Right renal pelvis (tissue), 4 donors: ENCODE measurements around the gene ARHGEF25. TPM values are rescaled to one million over a fixed set of nuclear protein-coding genes. Genes with fewer than 3 reads are reported as not detected.
"Not testable (repeated sequence)": the region's sequence is repeated elsewhere in the genome, so short reads cannot be mapped to it uniquely, and the experiment has no call there.

Experiments used
- DNase-seq, 4 donors: peaks; one replicate each; pipeline ENCODE4 v3.0.0-alpha.2; 2013; ENCODE audit warnings: low read depth in 4 of 4, low spot score in 3 of 4, missing footprints in 1 of 4
- polyA plus RNA-seq, 4 donors: library from polyadenylated mRNA; unstranded; fragments of 120-200 nt; gene quantifications; one replicate each; pipeline ENCODE4 v1.2.1, GENCODE V29; 2013; ENCODE audit not compliant: insufficient read length in 4 of 4

ARHGEF25 gene
- polyA plus RNA-seq, 4 donors, result 30.0 to 37.1 (median 32.9) TPM

DNA sequence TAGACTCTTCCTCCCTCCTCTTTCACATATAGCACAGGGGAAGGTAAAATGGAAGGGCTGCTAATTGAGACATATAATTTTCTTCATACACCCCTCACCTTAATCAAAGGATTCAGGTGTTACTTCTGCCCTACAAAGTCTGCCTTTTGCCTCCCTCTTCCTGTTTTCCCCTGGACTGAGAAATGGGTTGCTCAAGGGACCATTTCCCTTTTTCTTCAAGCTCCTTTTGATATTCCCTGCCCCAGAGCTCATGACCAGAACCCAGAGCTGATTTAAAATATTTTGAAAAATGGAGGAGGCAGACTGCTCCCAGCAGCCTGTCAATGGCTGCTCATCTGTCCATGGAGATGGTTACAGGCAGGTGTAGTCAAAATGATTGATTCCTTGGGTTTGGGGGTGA, 26.5 kb upstream of the ARHGEF25 start:
- DNase-seq, result no peak

DNA sequence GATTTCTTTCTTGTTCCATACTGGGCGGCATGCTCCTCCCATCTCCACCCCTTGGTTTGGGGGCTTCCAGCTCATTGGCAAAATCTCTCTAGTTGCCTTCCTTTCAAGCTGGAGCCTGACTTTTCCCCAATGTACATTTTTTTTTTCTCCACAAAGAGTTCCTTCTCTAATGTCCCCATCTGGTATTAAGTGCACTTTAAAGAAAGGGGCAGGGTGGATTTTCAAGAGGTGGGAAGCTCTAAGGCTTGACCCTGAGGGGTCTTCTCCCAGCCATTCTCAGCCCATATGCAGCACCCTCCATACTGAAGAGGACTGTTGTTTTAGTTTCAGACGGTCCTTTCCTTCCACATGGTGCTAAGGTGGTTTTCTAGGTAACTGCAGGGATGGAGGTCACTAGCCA, 26.1 kb upstream of the ARHGEF25 start:
- no peak for DNase-seq

DNA sequence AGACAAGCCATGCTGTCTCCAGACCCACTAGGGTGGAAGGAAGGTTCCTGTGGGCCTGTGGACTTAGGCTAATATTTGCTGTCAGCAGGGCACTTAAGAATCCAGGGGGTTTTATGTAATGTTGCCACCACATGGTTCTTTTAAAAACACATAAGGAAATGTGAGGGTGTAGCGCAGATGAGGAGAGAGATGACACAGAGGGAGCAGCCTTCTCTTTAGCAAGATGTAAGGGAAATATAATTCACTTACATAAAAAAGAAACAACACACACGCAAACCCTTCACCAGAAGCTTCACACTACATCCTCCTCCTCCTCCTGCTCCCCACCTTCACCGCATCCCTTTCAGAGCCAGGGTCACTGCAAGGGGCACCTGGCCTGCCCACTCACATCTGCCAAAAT, 25.1 kb upstream of the ARHGEF25 start:
- no peak for DNase-seq

DNA sequence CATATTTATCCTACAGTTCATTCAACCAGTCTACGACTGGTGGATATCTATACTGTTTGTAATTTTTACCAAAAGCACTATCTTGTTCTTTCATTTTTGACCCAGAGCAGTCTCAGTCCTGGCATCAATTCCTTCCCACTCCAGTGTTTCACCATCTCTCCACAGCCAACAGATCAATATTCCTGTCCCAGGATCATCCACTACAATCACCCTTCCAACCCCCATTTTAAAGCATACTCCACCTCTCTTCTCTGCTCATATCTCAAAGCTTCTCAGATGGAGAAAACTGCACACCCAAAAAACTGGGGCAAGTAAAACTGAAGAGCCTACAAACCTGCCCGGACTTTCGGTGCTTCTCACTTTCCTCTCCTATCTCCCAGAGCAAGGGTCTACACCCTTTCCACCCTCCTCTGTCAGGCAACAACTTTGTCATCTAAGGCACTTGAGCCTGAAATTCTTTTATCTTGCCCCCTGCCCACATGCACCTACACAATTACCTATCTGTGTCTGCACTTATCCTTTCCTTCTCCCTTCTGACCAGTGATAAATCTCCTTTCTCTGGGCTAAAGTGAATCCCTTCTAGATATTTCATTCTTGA, 24.3 kb upstream of the ARHGEF25 start:
- no peak for DNase-seq

DNA sequence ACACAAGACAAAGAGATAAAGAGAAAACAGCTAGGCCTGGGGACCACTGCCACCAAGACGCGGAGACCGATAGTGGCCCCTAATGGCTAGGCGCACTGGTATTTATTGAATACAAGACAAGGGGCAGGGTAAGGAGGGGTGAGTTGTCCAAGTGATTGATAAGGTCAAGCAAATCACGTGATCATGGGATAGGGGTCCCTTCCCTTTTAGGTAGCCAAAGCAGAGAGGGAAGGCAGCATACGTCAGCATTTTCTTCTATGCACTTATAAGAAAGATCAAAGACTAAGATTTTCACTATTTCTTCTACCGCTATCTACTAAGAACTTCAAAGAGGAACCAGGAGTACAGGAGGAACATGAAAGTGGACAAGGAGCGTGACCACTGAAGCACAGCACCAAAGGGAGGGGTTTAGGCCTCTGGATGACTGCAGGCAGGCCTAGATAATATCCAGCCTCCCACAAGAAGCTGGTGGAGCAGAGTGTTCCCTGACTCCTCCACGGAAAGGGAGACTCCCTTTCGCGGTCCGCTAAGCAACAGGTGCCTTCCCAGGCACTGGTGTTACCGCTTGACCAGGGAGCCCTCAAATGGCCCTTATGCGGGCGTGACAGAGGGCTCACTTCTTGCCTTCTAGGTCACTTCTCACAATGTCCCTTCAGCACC, 22.2 kb upstream of the ARHGEF25 start:
- DNase-seq, result not testable (repeated sequence)

DNA sequence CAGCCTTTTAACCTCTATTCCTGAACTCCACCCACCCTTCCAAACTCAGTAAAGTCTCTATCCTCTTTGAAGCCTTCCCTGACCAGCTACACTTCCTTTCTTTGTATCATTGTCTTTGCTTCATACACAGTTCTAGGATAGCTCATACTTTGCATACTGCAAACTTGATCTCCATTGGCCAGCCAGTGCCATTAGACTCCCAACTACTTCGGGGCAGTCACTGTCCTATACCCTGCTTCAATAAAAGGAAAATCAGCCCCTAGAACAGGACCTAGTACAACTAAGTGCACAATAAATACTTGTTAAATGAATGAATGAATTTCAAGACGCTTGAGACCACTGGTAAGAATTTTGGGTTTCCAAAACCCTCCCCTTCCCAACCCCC, 20.8 kb upstream of the ARHGEF25 start:
- DNase-seq, result no peak

DNA sequence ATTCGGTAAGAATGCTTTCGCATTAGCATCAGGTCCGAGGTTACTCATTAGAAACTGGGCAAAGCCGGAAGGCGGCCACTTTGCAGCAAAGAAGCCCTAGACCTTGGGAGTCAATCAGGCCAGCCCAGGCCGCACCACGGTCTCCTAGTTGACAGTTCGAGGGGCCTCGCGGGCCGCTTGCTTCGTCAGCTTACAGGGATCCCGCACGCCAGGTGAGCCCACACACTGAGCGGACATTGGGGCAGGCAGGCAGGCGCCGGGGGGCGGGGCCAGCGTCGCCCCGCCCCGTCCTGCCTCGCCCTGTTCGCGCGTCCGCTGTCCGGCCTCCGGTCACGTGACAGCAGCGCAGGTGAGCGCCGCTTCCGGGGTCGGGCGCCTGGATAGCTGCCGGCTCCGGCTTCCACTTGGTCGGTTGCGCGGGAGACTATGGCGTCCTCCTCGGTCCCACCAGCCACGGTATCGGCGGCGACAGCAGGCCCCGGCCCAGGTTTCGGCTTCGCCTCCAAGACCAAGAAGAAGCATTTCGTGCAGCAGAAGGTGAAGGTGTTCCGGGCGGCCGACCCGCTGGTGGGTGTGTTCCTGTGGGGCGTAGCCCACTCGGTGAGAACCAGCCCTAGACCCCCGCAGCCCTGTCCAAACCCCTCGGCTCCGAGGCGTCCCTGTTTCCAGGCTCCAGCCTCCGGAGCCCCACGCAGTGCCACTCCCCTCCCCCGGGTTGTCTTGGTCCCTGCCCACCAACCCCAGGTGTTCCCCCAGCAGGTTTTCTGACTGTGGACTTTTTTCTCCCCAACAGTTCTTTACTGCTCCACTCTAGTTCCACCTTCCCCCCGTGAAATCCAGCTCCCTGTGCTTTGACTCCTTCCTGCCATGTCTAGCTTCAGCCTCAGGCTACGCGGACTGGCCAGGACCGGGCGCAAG, 20.1 kb upstream of the ARHGEF25 start, which contains the start of gene PIP4K2C:
Gene PIP4K2C (plus strand): TSS at position 329 of the 918 bp plus-strand sequence. CDS start 98 bp downstream, at position 427.
- peak in 2 of 4 donors; percentile 65 to 76 for DNase-seq

DNA sequence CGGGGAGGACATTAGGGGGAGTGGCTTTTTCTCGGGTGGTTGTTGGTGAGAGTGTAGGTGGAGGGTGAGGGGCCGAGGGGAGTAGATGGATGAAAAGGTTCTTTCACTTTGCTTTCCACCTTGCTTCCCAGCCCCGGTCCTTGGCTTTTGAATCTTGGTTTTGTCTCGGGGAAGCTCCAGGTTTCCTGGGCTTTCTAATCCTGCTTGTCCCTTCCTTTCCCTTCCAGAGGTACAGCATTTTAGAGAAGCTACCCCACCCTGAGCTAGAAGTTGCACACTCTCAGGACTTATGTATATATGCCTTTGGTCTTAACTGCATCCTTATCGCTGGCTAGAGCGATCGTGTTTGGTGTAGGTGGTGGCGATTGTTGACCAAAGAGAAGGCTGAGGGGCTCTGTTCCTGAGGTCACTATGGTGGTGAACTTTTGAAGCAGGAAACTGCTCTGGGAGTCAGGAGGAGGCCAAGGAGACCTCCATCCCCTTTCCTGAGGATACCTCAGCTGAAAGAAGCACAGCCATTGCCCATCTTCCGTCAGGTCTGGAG, 19.4 kb upstream of the ARHGEF25 start:
- no peak for DNase-seq

DNA sequence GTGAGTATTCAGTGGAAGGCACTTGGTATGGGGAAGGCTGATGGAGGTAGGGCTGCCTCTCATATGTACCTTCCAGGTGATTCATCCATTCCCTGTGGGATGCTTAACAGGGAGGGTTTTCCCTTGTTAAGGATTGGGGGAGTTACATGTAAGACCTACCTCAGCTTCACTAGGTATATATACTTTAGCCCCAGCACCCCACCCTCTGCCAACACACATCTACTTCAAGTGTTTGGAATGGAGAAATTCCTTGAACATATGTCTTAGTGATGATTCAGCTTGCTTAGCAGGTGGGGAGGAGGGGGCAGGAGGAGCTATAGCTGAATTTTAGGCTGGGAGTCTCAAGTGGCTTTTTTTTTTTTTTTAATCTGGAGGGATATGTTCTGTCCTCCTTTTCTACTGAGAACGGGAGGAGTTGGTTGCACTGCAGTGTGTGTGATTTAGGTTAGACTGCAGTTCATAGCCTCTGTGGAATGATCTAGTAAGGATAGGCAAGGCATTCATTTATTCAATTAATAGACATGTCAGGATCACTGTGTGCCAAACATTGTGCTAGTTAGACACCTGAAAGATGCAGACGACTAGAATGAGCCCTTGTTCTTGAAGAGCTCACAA, 18.6 kb upstream of the ARHGEF25 start:
- no peak for DNase-seq

DNA sequence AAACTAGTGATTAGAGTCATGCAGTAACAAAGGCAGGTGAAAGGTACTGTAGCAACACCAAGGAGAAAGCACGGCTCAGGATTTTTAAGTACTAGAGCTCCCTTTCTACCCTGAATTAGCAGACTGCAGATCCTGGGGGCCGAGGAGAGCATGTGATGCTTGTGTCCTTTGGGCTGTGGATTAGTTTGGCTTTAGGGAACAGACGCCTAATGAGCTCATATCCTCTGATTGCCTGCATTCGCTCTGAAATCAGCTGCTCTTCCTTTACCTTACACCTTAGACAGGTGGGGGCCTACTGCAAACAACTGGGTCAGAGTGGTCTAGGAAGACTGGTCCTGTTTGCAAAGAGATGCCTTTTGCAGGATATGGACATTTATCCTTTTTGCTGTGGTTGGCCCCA, 18.0 kb upstream of the ARHGEF25 start:
- no peak for DNase-seq

DNA sequence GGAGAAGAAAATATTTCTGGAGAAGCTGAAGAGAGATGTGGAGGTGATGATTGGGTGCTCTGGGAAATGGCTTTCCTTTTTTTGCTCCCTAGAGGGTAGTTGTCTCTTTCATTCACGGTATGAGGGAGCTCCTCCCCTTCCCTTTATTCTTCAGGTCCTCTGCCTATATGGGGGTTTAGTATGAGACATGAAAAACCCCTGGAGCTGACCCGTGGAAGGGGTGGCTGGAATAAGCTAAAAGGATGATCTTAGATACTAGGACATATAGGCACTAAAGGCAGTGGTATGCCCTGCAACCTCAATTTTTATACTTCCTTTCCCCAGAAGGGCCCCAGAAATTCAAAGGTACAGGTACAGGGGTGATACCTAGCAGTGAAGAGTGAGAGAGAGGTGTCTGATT, 10.8 kb upstream of the ARHGEF25 start:
- DNase-seq, result no peak

DNA sequence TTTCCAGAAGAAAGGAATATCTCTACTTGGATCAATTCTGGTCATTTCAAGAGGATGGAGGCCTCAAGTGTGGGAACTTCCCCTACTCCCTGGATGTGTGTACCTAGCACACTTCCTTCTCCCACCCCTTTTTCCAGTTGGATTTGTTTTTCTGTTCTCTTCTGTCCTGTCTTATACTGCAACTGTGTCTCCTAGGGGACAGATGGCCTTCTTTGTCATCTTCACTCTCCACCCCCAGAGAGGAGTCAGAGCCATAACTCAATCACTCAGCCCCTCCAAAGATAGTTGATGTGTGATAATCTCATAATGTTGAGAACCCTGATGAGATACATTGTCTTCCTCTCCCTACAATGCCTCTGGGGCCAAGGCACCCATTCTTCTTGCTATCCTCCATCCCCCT, 8.7 kb upstream of the ARHGEF25 start:
- DNase-seq, result no peak

DNA sequence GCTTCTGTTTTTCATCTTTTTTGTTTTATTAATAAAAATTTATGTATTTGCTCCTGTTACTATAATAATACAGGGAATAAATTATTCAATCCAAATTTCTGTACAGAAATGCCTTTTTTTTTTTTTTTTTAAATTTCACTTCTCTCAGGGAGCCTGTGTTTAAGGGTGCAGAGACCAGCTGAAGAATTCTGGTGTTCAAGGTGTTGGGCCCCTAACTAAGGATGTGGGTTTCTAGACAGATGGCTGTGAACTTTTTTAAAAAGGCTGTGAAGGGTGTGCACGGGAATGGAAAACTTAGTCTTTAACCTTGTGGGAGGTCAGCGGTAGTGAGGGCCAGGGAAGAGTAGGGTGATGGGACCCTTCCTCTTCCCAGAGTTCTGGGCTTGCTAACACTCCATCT, 7.9 kb upstream of the ARHGEF25 start:
- DNase-seq, result no peak

DNA sequence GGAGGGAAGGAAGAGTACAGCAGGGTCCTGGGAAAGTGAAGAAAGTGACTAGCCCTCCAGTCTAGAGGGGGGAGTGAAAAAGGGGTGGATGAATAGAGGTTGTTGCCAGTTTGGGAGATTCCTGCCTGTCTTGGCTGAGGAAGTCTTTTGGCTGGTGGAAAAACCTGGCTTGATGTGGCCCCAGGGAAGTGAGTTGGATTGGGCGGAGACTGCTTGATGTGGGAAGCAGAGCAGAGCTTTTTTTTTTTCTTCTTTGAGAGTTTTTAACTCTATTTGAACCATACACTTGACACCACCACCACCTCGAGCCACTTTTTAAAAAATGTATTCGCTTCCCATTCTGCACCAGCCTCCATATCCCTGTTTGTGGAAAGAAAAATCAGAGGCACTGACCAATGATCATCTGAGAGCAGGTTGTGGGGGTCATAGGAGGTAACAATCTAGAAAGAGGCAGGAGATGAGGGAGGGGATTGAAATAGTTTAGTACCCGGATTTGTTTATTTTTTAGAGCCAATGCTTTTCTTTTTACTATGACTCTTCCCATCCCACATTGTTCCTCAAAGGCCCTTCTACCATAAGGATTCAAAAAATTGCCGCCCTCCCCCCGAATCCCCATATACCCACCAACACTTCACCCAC, 7.3 kb upstream of the ARHGEF25 start:
- peak in 1 of 4 donors; percentile 44 for DNase-seq

DNA sequence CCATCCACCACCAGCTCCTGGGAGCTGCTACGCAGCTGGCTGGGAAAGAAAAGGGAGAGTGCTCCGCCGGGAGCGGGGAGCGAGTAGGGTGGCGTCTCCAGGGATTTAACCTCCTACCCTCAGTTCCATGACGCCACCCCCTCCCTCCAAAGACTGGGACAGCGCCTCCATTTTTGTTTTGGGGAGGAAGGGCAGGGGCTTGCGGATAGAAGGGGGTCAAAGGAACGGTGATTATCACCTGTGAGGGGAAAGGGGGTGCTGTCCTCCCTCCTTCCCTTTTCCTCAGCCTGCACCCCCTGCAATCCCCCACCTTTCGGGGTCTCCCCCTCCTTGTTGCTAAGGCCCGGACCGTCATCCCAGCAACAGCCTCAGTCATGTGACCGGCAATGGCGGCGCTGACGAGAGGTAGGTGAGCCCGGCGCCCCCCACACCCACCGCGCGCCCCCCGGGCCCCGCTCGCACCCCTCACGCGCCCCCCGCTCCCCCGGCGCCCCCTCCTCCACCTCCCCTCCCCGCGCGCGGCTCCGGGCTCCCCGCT, 6.7 kb upstream of the ARHGEF25 start, which contains the start of gene DTX3:
Gene DTX3 (plus strand): TSS at position 371 of the 538 bp plus-strand sequence. CDS start 1,694 bp downstream, outside the sequence.
- DNase-seq, result no peak

DNA sequence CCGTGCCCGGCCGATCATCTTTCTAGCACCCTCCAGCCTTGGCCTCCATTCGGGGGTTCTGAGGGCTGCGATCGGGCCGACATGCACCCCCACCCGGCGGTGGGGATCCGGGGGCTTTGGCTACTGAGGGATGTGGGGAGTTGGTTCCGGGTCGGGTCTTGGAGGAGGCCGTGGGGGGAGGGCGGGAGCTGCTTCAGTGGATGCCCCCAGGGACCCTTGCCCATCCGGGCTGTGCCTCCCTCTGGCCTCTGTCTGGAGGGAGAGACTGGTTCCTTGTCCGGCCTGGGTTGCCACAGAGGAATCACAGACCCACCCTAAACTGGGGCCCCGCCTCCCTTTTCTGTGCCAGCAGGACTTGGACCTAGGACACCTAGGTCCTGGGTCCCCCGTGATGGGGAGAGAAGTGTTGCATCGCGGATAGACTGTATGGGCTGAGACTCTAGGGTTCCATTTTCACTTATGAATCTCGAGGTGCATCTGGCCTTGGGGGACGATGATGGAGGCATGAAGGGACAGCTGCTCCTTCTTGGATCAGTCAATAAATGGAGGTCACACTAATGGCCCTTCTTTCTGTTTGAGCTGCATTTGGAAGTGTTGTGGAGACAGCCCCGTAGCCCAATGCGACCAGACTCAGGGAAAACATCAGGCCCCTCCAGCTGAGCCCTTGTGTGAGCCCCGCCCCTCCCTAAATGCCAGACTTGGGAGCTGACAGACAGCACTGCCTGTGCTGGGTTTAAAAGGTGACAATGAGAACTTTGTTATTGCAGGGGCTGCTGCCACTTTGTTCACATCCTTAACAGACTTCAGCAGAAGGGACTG, 6.0 kb upstream of the ARHGEF25 start:
- no peak for DNase-seq

DNA sequence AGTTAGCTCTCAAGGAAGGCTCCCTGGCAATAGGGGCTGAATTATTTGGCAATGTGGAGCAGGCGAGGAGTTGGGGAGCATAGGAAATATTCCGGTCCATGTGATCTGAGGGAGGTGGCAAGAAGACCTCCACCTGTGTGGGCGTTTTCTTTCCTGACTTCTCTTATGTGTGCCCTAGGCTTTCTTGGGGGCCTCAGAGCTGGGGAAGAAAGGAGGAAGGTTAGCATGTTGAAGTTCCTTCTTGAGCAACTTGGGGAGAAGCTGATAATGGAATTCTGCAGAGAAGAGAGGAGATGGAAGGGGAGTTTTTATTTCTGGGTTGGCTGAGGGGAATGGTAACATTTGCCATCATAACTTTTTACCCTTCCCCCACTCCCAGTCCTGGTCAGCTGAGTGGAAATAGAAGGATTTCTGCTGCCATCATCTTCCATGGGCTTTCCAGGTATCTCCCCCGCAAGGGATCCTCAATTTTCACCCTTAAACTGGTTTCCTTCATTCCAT, 5.4 kb upstream of the ARHGEF25 start:
- DNase-seq, result no peak

DNA sequence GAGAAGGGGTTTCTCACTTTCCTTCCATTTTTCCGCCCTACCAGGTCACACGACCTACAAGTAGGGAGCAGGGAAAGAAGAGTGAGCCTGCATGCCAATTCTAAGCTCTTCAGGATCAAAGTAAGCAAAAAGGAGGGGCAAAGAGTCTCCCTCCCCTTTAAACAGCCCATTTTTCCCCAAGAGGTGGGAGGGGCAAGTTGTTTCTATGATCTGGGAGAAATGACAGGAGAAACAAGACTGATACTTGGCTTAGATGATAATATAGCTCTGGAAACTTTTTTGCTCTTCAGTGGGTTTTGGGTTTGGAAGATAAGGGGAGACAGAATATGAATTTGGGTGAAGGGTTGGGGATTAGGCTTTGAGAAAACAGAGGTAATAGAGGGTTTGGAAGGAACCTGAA, 4.8 kb upstream of the ARHGEF25 start:
- no peak for DNase-seq

DNA sequence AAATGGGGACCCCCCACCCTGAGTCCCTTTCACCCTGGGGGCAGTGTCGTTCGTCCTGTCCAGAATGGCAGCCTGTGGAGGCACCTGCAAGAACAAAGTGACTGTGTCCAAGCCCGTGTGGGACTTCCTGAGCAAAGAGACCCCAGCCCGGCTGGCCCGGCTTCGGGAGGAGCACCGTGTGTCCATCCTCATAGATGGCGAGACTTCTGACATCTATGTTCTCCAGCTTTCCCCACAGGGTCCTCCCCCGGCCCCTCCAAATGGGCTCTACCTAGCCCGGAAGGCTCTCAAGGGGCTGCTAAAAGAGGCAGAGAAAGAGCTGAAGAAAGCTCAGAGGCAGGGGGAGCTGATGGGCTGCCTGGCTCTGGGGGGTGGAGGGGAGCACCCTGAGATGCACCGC, 4.4 kb upstream of the ARHGEF25 start:
- DNase-seq, result no peak
